GM21723 (cell line): ENCODE measurements around the gene ING4.
A peak's percentile ranks its signal among the peaks of the same experiment; 100 is the strongest.

Source experiments
- ATAC-seq: cut with Tn5 transposase; IDR thresholded peaks from one replicate; pipeline ENCODE4 v1.9.1; 2021; ENCODE audit warnings: mild to moderate bottlenecking, moderate library complexity; ENCODE audit not compliant: unreplicated experiment

Gene ING4

DNA sequence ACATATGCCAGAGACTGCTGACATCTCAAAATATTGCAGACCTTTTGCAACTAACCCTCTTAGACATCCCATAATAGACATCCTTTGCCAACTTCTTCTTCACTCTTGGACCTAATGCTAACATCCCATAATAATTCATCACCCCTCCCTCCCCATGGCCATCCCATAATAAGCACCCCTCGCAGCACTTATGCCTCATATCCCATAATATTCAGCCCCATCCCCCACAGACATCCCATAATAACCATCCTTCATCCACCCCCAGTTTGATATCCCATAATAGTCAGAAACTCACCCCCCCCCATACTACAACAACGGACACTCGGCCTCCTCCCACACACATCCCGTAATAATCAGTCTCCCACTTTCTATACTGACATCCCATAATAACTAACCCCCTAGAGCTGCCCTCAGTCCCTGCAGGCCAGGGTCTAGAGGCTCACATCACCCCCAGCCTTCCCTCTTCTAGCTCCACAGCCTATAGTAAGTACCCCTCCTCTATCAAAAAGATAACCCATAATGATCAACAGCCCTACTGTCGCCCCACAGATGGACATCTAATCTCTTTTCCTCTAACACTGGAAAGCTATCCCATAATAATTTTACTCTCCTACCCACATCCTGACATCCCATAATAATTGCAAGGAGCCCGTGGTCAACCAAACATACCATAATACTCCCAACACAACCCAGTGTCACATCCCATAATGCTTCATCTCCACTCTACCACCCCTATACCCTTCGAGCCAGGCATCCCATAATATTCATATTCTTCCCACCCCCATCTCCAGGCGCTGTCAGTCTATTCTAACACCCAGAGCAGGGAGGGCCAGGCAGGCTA, 54.9 kb downstream of the ING4 start:
- peak; percentile 33 for ATAC-seq

DNA sequence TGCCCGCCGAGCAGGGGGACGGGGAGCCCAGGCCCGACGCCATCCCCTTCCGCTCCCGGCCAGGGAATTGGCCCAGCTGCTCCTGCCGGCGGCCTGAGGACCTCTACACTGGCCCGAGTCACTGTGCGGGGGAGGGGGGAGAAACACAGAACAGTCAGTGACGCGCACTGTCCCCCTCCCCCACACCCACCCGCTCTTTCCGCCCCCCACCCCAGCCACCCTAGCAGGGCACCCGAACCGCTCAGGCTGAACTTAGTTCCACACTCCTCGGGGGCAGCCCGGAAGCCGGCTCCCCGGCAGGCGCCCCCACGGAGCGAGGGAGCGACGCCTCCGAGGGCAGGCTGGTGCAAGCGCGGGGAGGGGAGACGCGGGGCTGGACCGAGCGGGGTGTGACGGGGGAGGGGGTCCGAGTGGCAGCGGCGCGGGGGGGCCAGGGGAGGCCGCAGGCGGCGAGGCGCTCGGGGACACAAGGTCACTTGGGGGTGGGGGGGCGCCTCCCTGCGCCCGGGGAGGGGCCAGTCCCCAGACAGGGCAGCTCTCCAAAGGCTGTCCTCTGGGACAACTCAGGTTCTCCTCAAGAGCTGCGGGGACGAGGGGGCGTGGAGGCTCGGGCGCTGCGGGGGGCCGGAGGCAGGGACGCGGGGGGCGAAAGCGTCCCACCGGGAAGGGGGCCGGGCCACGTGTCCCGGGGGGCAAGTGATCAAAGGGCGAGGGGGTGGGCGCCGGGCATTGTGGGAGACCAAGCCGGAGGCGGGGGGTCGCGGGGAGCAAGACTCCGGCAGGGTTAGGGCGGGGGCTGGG, 56.4 kb downstream of the ING4 start:
- ATAC-seq = no peak

- no peak for ATAC-seq
Observed at GRCh38 chr12:6605421-6606330, 57.2 kb downstream of the ING4 start.

DNA sequence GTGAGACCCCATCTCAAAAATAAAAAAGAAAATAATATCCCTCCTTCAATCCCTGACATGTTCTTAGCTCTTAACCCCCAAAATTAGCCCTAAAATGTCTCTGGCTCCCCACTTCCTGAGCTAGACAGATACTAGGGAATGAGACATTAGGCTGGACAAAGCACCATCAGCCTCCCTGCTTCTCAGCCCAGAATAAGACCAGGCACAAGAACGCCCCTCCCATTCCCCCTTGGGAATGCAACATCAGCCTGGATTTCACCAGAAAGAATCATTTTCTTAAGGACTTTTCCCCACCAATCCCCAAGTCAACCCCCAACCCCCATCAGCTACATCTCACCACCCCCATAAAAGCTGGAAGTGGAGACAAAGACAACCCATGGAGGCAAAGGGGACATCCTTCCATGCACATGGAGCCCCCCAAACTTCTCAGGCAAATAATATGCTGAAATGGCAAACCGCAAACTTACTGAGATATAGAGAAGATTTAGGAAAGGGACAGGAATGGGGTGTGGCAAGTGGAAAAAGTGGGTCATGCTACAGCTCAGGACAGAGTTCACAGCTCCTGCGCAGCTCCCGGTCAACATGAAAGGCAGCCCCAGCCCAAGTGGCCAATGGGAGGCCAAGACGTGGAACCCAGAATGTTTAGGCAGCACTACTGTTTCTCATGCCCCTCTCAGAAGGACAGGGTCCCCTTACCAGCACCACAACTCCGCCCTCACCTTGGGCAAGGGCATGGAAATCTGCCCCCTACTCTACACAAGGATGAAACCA, 58.5 kb downstream of the ING4 start:
- no peak for ATAC-seq

DNA sequence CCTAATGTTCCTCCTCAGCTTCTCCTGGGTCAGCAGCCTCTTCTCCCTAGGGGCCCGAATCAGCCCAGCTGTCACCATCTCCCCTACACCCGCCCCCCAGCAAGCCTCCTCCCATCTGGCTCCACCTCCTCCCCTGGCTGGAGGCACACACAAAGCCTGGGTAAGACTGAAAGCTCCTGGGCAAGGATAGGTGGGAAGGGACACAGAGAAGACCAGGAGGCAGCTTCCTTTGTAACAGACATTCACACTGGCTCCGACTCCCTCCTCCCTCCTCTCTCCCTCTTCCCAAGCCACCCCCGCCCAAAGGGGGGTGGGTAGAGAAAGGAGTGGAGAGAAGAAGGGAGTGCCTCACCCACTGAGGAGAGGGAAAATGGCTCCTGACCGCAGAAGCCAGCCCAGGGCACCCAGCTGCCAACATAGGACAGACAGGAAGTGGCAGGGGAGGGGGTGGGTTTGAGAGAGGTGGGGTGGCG, 59.8 kb downstream of the ING4 start:
- ATAC-seq = no peak

DNA sequence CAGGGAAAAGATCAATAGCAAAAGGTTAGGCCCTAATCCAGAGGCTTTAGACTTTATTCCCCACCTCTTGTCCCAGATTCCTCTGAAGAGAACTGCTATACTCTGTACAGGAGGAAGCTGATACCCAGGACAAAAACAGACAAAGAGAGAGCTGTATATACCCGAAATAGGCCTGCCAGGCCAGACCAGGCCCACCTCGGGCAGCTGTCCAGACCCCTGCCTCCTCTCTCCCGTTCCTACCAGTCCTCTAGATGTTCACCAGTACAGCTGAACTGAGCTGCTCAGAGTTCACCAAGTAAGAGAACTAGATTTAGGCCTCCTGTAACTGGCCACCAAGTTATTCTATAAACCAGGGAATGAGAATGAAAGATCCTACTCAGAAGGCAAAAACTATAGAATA, 60.4 kb downstream of the ING4 start:
- ATAC-seq = no peak
